ENCODE measurements around the gene ILKAP.

- TF ChIP-seq CTCF (IDR thresholded peaks at IDR 0.05; ENCODE audit: insufficient read depth, low read length, poor library complexity, severe bottlenecking) (no peak), EZH2phosphoT487 (conservative IDR thresholded peaks at IDR 0.05; ENCODE audit: low read length) (no peak)
Observed at GRCh38 chr2:238220892-238221521, 17.5 kb upstream of the ILKAP start.

All from SU-DHL-6 (cell line).